ENCODE measurements around the gene CACNA1E.

Gene CACNA1E

GRCh38 chr1:181603735-181604410 is 120.6 kb downstream of the CACNA1E start:
- POLR2A ChIA-PET (ENCODE audit: low non-redundant PET): no interaction called here
- CTCF ChIA-PET: no interaction called here
- no peak overlapping the region for H3K27ac ChIP-seq
- no peak for TF ChIP-seq CTCF (conservative IDR thresholded peaks at IDR 0.05; ENCODE audit: low read depth)
- DNase-seq (ENCODE audit: low spot score): no peak

- POLR2A ChIA-PET (ENCODE audit: low non-redundant PET): no interaction called here
- H3K27ac ChIP-seq: no peak overlapping the region
- DNase-seq (ENCODE audit: low spot score): no peak
- CTCF ChIA-PET: no interaction called here
- TF ChIP-seq CTCF (conservative IDR thresholded peaks at IDR 0.05; ENCODE audit: low read depth): no peak
These were observed 121.3 kb downstream of the CACNA1E start for GRCh38 chr1:181604482-181605249.

- ChIA-PET POLR2A (ENCODE audit: low non-redundant PET) (no interaction called here), CTCF (interaction anchor here (0.6 kb wide), 1 partner anchor 72 kb away, joined by 4 read pairs; no protein-coding TSS in a partner anchor)
- no peak for TF ChIP-seq CTCF (conservative IDR thresholded peaks at IDR 0.05; ENCODE audit: low read depth)
- DNase-seq (ENCODE audit: low spot score): no peak
- no peak overlapping the region for H3K27ac ChIP-seq
These were observed 124.2 kb downstream of the CACNA1E start for GRCh38 chr1:181607524-181607923.

GRCh38 chr1:181608386-181608785 is 125.1 kb downstream of the CACNA1E start:
- no peak overlapping the region for H3K27ac ChIP-seq
- ChIA-PET CTCF (no interaction called here), POLR2A (ENCODE audit: low non-redundant PET) (no interaction called here)
- DNase-seq (ENCODE audit: low spot score): no peak
- no peak for TF ChIP-seq CTCF (conservative IDR thresholded peaks at IDR 0.05; ENCODE audit: low read depth)

GRCh38 chr1:181608948-181609347 is 125.6 kb downstream of the CACNA1E start:
- CTCF ChIA-PET: no interaction called here
- POLR2A ChIA-PET (ENCODE audit: low non-redundant PET): no interaction called here
- TF ChIP-seq CTCF (conservative IDR thresholded peaks at IDR 0.05; ENCODE audit: low read depth): no peak
- no peak for DNase-seq (ENCODE audit: low spot score)
- no peak overlapping the region for H3K27ac ChIP-seq

GRCh38 chr1:181612100-181612499 is 128.8 kb downstream of the CACNA1E start:
- no peak for DNase-seq (ENCODE audit: low spot score)
- ChIA-PET POLR2A (ENCODE audit: low non-redundant PET) (no interaction called here), CTCF (no interaction called here)
- no peak overlapping the region for H3K27ac ChIP-seq
- no peak for TF ChIP-seq CTCF (conservative IDR thresholded peaks at IDR 0.05; ENCODE audit: low read depth)
